Ishikawa (cell line): ENCODE data around the gene GARIN5A.

ENCODE experiments used
- CEBPB ChIP-seq: IDR thresholded peaks from 2 replicates; pipeline ENCODE4 v1.6.1; 2012
- CREB1 ChIP-seq: IDR thresholded peaks from 2 replicates; pipeline ENCODE4 v1.6.1; 2012; ENCODE audit warnings: low read depth
- EGR1 ChIP-seq: IDR thresholded peaks from 2 replicates; pipeline ENCODE4 v1.6.1; 2012
- EP300 ChIP-seq: IDR thresholded peaks from 2 replicates; pipeline ENCODE4 v1.6.1; 2012; ENCODE audit warnings: borderline replicate concordance
- MAX ChIP-seq: IDR thresholded peaks from 2 replicates; pipeline ENCODE4 v1.6.1; 2012
- NFIC ChIP-seq: IDR thresholded peaks from 2 replicates; pipeline ENCODE4 v1.6.1; 2012
- RAD21 ChIP-seq: IDR thresholded peaks from 2 replicates; pipeline ENCODE4 v1.6.1; 2012; ENCODE audit warnings: low read depth
- REST ChIP-seq: IDR thresholded peaks from 2 replicates; pipeline ENCODE4 v1.6.1; 2012; ENCODE audit warnings: low read depth, mild to moderate bottlenecking
- TAF1 ChIP-seq: IDR thresholded peaks from 2 replicates; pipeline ENCODE4 v1.6.1; 2012; ENCODE audit warnings: low read depth, mild to moderate bottlenecking
- TCF12 ChIP-seq: IDR thresholded peaks from 2 replicates; pipeline ENCODE4 v1.6.1; 2012; ENCODE audit warnings: low read depth
- YY1 ChIP-seq: IDR thresholded peaks from 2 replicates; pipeline ENCODE4 v1.6.1; 2012; ENCODE audit warnings: low read depth
- ZBTB7A ChIP-seq: IDR thresholded peaks from 2 replicates; pipeline ENCODE4 v1.6.1; 2012; ENCODE audit warnings: low read depth

- TF ChIP-seq RAD21 (no peak), EP300 (no peak), TAF1 (no peak), MAX (no peak), CREB1 (no peak), EGR1 (no peak), NFIC (no peak), ZBTB7A (no peak), CEBPB (no peak), REST (no peak), YY1 (no peak), TCF12 (no peak)
These were observed 32.7 kb upstream of the GARIN5A start for GRCh38 chr19:50509366-50509765.
